Cardiac fibroblast (primary cell): ENCODE results near the gene HMBS.

Experiments
- DNase-seq, 2 donors: peaks; one replicate each; pipeline versions ENCODE4 v3.0.0 to v3.0.0-alpha.2; 2010; ENCODE audit warnings: low read depth in 2 of 2
- H3K4me3 ChIP-seq, 2 donors: replicated peaks in 1 of 2; 1 replicate in 1 of 2; 2 replicates in 1 of 2; pipeline ENCODE4 v1.5.1; 2011; ENCODE audit warnings: low read depth in 2 of 2, low read length in 2 of 2, mild to moderate bottlenecking in 2 of 2, moderate library complexity in 1 of 2
- TF ChIP-seq, protein P1 (sequence below): IDR thresholded peaks from one replicate; pipeline ENCODE4 v1.5.1; 2011; ENCODE audit warnings: low read depth, mild to moderate bottlenecking, low read length, inconsistent platforms

HMBS gene

DNA sequence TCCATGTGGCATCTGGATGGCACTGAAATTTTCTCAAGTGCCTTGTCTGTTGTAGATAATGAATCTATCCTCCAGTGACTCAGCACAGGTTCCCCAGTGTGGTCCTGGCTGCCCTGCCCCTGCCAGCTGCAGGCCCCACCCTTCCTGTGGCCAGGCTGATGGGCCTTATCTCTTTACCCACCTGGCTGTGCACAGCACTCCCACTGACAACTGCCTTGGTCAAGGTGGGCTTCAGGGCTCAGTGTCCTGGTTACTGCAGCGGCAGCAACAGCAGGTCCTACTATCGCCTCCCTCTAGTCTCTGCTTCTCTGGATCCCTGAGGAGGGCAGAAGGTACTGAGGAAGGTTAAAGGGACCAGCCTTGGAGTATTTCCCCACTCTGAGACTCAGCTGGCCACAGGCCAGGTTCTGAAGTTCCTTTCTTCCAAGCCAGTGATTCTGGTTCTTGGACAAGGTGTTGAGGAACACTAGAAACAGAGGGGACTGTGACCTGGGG lies 3.1 kb downstream of the HMBS start:
- TF ChIP-seq, protein P1, sequence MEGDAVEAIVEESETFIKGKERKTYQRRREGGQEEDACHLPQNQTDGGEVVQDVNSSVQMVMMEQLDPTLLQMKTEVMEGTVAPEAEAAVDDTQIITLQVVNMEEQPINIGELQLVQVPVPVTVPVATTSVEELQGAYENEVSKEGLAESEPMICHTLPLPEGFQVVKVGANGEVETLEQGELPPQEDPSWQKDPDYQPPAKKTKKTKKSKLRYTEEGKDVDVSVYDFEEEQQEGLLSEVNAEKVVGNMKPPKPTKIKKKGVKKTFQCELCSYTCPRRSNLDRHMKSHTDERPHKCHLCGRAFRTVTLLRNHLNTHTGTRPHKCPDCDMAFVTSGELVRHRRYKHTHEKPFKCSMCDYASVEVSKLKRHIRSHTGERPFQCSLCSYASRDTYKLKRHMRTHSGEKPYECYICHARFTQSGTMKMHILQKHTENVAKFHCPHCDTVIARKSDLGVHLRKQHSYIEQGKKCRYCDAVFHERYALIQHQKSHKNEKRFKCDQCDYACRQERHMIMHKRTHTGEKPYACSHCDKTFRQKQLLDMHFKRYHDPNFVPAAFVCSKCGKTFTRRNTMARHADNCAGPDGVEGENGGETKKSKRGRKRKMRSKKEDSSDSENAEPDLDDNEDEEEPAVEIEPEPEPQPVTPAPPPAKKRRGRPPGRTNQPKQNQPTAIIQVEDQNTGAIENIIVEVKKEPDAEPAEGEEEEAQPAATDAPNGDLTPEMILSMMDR = no peak
- no peak for DNase-seq
- no peak overlapping the region for H3K4me3 ChIP-seq

DNA sequence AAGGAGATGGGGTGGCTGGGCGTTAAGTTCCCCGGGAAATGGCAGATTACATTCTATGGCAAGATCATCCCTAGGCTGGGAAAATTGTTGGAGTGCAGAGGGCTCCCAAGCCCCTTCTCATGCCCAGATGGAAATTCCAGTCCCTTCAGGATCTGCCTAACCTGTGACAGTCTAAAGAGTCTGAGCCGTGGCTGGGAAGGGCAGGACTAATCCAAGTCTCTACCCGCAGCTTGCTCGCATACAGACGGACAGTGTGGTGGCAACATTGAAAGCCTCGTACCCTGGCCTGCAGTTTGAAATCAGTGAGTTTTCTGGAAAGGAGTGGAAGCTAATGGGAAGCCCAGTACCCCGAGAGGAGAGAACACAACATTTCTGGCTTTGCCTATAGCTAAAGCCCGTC lies 3.7 kb downstream of the HMBS start:
- TF ChIP-seq, protein P1 = no peak

DNA sequence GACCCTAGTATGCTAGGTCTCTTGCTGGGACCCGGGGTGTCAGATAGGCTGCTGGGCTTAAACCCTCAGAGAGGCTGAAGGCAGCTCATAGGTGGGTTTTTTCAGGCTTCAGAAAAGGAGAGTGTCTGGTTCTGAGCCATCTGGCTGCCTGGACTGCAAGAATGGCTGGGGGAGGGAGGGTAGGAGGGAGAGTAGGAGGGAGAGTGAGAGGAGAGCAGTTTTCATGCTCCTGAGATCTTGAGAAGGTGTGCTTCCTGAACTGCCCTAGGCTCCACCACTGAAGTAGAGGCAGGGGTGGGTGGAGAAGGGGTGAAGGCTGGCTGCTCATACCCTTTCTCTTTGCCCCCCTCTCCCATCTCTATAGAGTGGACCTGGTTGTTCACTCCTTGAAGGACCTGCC lies 4.6 kb downstream of the HMBS start:
- TF ChIP-seq, protein P1 = no peak
- H3K4me3 ChIP-seq = no peak overlapping the region
- no peak for DNase-seq

More for the DNA sequence above, 3.7 kb downstream of the HMBS start:
- H3K4me3 ChIP-seq = no peak overlapping the region
- DNase-seq = no peak

DNA sequence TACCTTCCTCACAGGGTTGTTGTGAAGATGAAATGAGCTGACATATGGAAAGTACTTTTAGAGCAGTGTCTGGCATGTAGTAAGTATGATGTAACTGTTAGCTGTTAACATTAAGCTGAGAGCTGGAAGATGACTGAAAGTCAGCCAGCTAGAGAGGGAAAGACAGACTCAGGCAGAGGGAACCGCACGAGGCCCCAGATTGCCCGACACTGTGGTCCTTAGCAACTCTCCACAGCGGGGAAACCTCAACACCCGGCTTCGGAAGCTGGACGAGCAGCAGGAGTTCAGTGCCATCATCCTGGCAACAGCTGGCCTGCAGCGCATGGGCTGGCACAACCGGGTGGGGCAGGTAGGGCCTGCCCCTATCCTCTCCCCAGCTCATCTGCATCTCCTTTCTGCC lies 6.5 kb downstream of the HMBS start:
- H3K4me3 ChIP-seq = no peak overlapping the region
- TF ChIP-seq, protein P1 = no peak
- DNase-seq = peak in 1 of 2 donors; percentile 27

DNA sequence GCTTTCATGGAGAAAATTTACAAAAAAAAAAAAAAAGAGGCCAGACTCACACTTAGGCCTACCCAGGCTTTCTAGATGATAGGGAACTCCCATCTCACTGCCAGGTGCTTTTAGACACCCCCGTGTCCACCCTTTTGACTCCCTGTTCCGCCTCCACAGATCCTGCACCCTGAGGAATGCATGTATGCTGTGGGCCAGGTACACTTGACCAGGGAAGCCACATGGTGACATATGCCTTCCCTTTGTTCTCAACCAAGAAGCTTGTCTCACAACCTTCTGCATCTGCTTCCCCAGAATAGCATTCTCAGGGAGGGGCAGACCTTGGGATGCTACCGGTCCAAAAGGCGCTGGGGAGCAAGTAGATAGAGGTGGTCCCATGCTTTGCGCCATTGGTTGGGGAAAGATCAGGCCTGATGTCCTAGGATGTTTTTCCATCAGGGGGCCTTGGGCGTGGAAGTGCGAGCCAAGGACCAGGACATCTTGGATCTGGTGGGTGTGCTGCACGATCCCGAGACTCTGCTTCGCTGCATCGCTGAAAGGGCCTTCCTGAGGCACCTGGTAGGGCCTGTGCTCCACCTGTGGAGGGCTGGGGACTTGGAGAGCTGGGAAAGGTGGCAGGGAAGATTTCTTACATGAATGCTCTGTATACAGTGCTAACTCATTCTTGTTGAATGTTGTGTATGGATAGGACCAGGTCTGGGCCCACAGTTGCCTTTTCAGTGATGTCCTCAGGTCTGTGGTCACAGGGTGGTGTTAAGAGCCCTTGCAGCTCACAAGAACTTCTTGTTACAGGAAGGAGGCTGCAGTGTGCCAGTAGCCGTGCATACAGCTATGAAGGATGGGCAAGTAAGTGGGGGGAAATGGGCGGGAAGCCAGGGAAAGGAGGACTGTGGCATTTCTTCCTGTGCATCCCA lies 7.5 kb downstream of the HMBS start:
- TF ChIP-seq, protein P1 = no peak

DNA sequence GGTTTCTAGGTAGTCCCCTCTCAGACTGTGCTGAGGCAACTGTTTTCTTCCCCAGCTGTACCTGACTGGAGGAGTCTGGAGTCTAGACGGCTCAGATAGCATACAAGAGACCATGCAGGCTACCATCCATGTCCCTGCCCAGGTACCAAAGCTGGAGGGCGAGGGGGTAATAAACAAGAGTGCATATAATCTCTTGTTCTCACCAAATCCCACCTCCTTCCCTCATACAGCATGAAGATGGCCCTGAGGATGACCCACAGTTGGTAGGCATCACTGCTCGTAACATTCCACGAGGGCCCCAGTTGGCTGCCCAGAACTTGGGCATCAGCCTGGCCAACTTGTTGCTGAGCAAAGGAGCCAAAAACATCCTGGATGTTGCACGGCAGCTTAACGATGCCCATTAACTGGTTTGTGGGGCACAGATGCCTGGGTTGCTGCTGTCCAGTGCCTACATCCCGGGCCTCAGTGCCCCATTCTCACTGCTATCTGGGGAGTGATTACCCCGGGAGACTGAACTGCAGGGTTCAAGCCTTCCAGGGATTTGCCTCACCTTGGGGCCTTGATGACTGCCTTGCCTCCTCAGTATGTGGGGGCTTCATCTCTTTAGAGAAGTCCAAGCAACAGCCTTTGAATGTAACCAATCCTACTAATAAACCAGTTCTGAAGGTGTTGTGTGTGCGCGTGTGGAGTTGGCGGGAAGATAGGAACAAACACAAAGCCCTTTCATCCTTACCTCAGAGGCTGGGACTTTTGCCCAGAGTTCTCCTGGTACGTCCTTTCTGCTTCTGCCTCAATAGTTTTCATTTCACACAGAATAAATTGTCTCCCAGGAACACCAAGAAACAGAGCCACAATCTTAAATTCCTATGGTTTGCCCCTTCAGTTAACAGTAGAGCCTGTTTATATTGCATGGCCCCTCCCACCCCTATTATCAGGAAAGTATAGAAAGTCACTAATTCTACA lies 8.5 kb downstream of the HMBS start:
- peak overlapping the region; percentile 73 to 81 for H3K4me3 ChIP-seq
- peak; percentile 34 to 41 for DNase-seq
- TF ChIP-seq, protein P1 = no peak

More for the DNA sequence above, 7.5 kb downstream of the HMBS start:
- peak overlapping the region in 1 of 2 donors; percentile 81 for H3K4me3 ChIP-seq
- DNase-seq = no peak
